LHCN-M2 (cell line): ENCODE data around the gene SNRNP25. TPM values are rescaled to one million over a fixed set of nuclear protein-coding genes. Genes with fewer than 3 reads are reported as not detected.

Experiments used
- DNase-seq: peaks from one replicate; pipeline ENCODE4 v3.0.0-alpha.2; 2012; ENCODE audit warnings: low read depth
- total RNA-seq: library from RNA; depleted of rRNA; stranded (reverse); fragments of >200 nt; gene quantifications from 2 replicates; pipeline ENCODE4 v1.2.3, GENCODE V29; 2014; rRNA removed

The SNRNP25 gene
- total RNA-seq, 1 experiment from 2014 or later: 31.8 TPM

DNA sequence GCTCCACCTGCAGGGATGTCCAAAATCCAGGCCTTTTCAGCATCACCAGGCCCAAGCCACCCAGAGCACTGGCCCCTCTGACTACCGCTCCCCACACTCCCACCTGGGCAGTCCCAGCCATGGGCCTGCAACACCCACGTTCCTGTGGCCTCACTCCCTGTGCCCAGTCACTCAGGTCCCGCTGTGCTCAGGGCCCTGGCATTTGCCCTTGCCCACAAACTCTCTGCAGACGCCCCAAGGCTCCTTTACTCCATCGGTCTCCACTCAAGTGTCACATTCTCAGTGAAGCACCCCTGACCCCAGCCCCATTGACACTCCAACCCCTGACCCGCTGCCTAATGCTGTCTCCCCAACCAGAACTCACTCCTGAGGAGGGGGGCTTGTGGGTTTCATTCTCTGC is 48.0 kb downstream of the SNRNP25 start:
- no peak for DNase-seq

DNA sequence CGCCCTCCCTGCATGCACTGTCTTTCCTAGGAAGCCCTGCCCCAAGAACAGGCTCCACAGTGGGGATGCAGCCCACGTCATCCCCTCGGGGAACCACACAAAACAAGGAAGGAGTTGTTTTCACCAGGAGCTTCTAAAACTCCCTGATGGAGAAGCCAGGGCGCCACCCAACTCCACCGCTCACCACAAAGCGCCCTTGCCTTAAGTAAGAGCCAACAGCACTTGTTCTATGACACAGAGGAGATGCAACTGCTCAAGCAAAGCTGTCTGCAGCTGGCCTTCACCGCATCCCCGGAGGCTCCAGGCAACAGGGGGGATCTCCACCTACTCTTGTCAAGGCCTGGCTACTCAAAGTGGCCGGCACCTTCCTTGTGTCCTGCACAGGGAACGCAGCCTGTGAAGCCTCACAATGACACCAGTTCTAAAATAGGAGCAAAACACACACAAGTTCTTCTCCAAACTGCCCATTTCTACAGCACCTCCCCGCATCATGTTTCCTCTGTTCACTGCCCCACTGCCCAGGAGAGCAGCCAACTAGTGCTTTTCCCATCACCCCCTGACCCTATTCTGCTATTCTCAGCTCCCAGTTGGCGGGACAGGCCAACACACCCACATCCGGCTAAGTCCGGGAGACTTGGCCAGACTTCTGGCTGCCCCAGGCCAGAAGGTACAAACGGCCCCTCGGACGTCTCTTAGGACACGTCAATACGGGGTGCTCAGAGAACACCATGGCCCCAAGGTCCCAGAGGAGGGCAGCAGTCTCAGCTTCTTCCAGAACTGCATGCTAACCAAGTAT is 48.6 kb downstream of the SNRNP25 start:
- DNase-seq: no peak

DNA sequence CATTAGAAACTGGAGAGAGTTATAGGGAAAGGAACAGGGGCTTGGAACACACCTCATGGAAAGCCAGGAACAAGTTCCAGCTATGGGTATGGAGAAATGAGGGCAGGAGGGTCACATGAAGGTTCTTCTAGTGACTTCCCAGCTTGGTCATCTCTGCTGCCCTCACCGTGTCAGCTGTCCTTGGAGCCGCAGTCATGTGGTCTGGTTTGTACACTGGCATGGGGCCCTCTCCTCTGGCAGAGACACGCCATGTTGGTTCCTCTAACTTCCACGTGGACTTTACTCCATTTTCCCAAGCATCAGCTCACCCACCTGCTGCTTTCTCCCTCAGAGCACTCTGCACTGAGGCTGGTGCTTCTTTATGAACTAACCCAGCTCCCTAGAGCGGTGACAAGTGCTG is 50.7 kb downstream of the SNRNP25 start:
- DNase-seq: no peak

DNA sequence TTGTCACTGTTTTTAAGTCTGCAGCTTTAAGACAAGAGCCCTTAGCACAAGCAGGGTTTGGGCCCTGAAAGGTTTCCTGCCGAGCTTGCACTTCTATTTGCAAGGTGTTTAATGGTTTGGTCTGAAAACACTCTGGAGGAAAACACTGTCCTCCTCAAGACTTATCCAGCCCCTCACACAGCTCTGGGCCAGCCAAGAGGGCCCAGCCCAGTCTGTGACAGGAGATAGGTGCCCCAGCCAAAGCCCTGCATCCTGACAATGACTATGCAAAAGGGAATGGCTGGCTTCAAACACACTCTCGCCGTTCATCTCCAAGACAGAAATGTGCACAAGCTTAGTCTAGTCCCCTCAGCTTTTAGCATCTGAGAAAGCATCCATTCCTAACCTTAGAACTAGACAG is 51.3 kb downstream of the SNRNP25 start:
- DNase-seq: no peak

DNA sequence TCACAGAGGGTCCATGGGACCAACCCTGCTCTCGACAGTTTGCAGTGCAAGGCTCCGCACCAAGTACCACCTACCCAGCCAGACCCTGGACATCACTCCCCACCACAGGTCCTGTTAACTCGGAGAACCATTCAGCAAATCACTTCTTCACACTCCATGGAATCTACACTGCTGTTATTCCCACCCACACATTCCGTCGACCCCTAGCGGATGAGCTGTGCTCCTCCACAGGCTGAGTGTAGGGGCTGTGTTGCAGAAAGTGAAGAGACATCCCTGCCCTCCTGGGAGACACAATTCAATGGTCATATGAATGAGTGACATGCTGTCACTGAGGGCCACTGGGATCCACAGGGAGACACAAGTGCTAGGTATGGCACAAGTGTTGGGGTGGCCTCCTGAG is 51.9 kb downstream of the SNRNP25 start:
- no peak for DNase-seq

DNA sequence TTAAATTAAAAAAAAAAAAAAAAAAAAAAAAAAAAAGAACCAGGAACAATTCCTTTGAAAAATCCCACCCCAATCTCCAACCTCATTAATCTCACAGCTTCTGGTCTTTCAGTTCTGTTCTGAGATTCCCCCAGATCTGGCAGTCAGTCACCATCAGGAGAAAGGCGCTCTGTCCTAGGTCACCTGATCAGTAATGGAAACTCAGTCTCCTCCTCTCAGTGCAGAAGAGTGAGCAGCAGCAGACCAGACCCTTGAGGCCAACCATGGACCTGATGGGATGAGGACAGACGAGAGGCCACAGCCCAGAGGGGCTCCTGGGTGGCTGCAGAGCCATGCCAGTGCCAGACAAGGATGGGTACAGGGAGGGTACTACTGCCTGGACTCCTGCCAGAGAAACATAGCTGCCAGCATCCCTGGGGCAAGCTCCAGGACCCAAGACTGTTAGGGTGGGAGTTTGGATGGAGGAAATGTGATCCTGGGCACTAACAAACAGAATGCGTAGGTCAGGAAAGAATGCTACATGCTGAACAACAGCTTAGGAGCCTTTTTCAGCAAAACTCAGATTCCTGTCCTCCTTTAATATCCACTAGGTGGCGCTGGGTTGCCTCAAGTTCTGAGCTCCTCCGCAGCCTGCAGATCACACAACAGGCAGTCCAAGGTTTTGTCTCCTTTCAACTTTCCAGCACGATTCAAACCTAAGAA is 53.1 kb downstream of the SNRNP25 start:
- DNase-seq: peak; percentile 76

Other genes starting within 250 kb of the SNRNP25 start
- gene POLR3K, start 220 bp upstream of the SNRNP25 start, total RNA-seq: 4.0 and 6.7 TPM in 2 replicates
- 91.8 and 93.7 TPM in 2 replicates for gene RHBDF1, start 18.8 kb downstream of the SNRNP25 start, total RNA-seq
- gene MPG, start 24.4 kb downstream of the SNRNP25 start, total RNA-seq: 254 and 304 TPM in 2 replicates
- gene NPRL3, start 84.8 kb downstream of the SNRNP25 start, total RNA-seq: 11.5 and 21.8 TPM in 2 replicates
- not detected in 2 replicates for gene HBZ, start 98.8 kb downstream of the SNRNP25 start, total RNA-seq
- gene HBM, start 112.2 kb downstream of the SNRNP25 start, total RNA-seq: not detected in 2 replicates
- 0.77 TPM in 1 of 2 replicates, not detected in the other for gene HBA2, start 119.0 kb downstream of the SNRNP25 start, total RNA-seq
- gene HBA1, start 122.9 kb downstream of the SNRNP25 start, total RNA-seq: not detected in 2 replicates
- 1.5 TPM in 1 of 2 replicates, not detected in the other for gene HBQ1, start 126.6 kb downstream of the SNRNP25 start, total RNA-seq
- 51.2 and 56.2 TPM in 2 replicates for gene LUC7L, start 175.6 kb downstream of the SNRNP25 start, total RNA-seq
- gene FAM234A, start 181.0 kb downstream of the SNRNP25 start, total RNA-seq: 107 and 132 TPM in 2 replicates
- gene RGS11, start 222.1 kb downstream of the SNRNP25 start, total RNA-seq: 0.96 and 1.1 TPM in 2 replicates
- gene ARHGDIG, start 226.8 kb downstream of the SNRNP25 start, total RNA-seq: not detected in 2 replicates
- 0.29 and 1.2 TPM in 2 replicates for gene PDIA2, start 229.3 kb downstream of the SNRNP25 start, total RNA-seq